Activated T-cell treated with anti-CD3 and anti-CD28 coated beads, Interleukin-2, amount 50 U/mL, for 48 hours (primary cell): ENCODE results near the gene TNC.

Experiments used
- DNase-seq, 2 experiments: peaks; one replicate each; pipeline ENCODE4 v3.0.0-alpha.2; 2020

TNC gene

DNA sequence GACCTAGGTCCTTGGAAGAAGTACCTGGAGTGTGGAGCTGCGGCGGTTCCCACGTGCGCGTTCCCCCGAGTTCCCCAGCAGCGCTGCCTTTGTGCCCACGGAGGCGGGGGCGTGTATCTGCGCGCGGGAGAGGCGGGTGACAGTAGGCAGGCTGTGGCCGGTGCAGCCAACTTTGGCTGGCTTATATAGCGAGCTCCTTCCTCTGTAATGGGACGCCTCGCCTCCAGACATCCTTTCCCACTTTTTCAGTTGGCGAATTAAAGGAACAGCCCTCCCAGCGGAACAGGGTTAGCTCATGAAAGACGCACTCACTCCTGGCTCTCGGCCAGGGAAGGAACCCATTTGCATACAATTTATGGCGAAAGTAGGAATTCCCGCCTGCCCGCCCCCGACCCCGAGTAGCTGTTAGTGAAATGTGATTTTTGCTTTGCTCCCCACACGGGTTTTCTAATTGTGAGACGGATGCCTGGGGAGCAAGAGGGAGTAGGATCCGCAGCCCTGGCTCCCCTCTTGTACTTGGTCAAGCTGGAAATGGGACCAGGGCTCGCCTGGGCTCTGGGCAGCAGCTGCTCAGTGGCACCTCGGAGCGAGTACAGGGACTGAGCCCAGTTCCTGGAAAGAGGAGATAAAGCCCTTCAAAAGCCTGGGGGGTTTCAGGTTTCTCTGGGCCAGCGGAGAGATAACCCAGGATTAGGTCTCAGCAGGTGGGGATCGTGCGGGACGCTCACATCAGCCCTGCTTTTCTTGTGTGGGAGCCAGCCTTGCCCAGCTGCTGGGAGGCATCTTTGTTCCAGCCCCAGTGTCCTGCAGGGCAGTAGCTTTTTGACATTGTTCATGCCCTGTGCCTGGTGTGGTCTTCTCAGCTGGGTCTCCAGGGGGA lies at the start of gene TNC:
TNC (minus strand) TSS at position 159 of the 880 bp plus-strand sequence. CDS start 27,139 bp downstream, outside the sequence.
- no peak for DNase-seq

DNA sequence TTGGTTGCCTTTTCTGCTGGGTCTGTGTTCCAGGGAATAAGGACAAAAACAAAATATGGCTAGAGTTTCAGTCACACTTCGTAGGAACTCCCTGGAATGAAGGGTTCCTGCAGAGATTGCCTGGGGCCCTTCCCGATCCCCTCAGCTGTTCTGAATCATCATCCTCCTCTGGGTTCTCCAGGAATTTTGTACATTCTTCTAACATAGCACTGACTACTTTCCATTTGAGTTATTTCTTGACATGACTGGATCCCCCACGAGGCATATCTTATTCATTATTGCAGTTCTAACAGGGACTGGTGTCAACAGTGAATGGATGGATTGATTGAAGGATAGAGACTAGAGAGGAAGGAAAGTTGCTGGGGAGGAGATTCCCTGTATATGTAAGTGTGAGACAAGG lies 49.2 kb upstream of the TNC start:
- no peak for DNase-seq

DNA sequence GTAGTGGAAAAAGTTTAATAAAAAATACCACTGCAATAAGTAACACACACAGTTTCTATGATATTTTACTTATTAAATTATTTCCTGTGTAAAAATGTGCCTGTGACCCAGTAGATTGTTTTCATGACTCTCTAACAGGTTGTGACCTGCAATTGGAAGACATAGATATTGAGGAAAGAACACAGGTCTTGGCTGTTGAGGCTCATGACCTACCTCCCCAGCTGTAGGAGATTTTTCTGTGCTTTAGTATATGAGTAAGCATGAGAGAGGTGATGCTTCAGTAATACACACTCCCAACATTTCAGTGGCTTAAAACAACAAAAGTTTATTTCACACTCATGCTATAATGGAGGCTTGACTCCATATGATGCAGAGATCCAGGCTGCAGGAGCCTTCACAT lies 47.3 kb upstream of the TNC start:
- DNase-seq: no peak

DNA sequence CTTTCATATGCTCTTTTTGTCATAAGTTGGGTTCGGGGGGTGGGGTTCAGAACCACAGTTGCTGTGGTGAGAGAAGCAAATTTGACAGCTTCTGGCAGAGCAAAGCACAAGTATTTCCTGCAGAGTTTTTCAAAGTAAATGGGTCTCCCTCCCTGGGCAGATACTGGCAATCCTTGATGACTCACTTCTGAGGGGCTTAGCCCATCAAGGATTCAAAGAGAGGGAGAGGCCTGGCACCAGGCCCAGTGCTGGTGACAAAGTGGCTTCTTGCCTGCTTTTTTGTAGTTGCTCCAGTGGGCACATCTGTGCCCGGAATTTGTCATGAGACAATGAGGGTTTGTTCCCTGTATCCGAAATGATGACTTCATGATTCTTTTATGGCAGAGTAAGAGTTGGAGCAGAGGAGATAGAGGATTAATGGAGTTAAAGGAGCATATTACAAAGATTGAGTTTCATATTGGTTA lies 46.6 kb upstream of the TNC start:
- DNase-seq: no peak

DNA sequence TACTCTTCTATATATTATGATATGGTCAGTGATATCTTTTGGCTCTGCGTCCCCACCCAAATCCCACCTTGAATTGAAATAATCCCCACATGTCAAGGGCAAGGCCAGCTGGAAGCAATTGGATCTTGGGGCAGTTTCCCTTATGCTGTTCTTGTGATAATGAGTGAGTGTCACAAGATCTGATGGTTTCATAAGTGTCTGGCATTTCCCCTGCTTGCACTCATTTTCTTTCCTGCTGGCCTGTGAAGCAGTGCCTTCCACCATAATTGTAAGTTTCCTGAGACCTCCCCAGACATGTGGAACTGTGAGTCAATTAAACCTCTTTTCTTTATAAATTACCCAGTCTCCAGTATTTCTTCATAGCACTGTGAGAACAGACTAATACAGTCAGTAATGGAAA lies 45.0 kb upstream of the TNC start:
- no peak for DNase-seq

DNA sequence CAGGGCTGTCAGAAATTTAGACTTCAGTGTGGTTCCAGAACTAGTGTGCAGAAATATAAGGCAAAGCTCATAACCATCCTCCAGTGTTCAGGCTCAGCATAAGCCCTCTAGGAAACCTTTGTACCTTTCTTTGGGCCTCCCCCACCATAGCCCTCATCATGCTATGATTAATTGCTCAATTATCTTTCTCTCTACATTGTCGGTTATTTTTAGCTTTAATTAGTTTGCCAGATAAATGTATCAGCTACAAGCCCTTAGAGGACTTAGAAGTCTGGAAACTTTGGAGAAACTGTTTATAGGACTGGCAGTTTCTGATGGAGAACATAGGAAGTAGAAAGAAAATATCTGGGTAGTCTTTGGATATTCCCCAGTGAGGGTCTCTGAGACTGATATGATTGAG lies 43.5 kb upstream of the TNC start:
- DNase-seq: no peak

DNA sequence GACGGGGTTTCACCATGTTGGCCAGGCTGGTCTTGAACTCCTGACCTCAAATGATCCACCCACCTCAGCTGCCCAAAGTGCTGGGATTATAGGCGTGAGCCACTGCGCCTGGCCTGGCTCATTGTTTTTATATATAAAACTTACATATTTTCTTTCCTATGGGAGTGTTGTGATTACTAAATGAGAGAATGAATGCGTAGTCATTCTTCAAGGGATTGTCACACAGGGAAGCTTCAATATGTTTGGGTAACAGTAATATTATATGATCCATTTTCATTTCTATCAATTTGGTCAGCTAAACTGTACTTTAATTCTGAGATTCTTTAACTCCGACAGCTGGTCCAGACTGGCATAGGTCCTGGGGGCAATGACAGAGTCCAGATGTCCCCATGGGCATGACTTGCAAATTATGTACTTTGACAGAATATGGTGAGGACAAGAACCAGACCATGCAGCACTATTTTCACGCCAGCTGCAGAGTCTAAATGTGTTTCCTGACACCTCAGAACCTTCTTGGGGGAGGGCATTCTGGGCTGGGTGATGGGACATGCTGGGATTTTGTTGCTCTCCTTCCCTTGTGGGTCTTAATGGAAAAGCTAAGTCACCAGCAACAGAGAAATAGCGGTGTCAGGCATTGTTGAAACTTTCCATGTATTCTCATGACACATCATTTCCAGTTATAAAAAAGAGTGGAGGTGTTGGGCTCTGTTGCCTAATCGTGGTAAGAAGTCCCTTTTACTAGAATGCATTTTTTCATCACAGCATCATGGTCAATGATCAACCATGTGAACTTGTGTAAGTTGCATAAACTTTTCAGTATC lies 40.9 kb upstream of the TNC start:
- no peak for DNase-seq

DNA sequence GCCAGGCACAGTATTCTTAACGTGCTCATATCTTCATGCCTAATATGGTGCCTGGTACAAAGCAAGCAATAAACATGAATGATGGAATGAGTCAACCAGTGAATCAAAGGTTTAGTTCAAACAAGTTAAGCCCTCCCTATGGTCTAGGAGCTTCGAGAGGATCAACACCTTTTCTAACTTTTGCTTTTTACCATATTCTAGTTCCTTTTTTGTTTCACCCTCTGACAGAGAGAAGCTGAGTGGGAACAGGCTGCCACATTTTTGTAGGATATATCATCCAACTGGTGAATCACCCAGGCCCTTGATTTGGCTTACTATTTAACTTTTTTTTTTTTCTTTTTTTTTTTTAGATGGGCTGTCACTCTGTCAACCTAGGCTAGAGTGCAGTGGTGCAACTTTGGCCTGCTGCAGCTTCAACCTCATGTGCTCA lies 39.3 kb upstream of the TNC start:
- no peak for DNase-seq

DNA sequence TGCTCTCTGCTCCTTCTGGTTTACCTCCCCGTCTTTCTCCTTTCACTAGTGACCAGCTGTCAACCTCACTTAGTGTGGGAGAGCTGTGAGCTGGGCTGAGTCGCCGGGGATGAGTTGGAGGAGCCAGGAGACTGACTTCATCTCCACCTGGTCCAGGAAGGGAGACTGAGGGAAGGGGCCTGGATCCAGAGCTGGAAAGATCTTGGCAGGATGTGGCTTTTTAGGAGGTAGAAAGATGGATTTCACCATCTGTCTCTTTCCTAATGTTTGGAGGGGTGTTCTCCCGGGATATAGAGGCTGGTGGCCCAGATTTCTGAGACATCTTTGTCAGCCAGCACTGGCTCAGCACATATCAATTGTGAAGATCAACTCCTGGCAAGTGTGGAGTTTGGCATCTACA lies 37.1 kb upstream of the TNC start:
- DNase-seq: no peak

DNA sequence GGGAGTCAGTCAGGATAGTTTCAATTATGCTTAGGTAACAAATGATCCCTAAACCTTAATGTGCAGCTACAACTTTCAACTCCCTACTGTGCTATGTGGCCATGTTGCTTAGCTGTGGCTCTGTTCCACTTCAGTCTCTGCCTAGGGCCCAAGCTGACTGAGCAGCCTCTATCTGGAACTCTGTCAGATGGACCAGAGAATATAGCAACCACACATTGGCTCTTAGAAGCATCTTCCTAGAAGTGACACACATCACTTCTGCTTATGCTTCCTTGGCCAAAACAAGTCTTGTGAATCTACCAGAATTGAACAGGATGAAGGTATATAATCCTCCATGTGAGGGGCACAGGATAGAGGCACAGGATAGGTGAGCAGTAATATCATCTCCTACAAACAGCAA lies 36.7 kb upstream of the TNC start:
- DNase-seq: no peak

DNA sequence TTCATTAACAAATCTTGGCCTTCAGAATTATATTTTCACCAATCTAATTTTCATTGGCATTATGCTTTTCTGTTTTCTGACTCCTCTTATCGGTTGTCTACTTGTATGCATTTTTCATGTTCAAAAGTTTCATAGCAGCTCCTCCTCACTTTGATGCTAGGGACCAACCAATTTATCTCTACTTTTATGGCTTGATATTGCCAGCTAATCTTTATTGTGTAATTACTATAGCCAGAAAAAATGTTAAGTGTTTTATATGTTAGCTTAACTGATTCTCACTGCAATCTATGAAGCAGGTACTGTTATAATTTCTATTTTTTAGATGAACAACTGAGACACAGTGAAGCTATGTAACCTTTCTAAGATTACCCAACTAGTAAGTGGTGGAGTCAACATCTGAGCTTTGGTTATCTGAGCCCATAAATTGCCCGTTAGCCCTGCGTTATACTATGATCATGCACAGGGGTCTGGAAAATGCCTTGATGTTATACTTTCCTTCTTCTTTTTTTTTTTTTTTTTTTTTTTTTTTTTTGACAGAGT lies 34.4 kb upstream of the TNC start:
- DNase-seq: no peak

DNA sequence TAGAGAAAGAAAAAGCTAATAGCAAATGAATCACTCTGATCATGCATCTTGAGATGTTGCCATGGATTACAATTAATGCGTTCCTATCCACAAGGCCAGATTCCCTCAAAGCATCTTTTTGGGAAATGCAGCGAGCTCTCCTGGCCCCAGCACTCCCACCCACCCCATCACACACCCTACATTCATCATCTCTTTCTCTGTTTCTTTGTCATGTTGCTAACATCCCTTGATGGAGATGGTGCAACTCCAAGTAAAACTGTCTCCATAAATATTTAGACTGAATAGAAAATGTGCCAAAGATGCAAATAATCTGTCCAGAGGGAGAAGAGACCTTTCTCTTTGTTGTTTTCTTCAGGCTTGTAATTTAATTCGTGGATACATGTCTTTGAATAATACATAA lies 30.8 kb upstream of the TNC start:
- no peak for DNase-seq

DNA sequence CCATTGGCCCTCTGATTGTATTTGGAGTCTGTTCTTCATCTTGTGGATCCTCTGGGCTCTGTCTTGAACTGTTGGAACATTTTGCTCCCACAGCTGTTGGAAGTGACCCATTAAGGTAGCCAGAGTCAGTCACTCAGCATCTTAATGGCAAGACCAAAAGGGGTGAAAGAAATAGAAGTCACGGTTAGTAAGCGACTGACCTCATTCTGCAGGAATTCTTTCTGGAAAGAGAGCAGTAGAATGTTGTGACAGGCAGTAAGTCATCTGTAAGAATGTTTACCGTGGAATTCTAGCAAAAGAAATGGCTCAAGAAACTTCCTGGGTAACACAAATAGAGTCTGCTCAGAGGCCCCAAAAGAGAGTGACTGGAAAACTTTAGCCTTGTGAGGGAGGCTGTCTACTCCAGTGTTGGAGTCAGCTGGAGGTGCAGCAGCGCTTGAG lies 28.6 kb upstream of the TNC start:
- no peak for DNase-seq

DNA sequence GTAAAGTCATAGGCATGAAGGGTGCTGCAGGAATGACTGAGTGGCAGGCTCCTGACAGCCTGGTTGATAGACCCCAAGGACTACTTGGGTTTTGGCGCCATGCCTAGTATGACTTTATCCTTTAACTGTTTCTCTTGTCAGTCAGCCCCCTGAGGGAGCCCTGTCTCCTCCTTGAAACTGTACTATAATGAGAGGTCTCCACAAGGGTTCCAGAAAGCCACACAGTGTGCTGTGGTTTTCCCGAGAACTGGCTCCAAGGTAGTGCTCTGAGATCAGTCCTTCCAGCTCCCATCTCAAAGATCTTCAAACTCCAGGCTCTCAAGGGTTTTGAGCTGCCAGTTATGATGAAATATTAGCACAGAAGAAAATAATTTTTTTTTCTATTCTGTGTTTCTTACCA lies 26.7 kb upstream of the TNC start:
- DNase-seq: no peak

DNA sequence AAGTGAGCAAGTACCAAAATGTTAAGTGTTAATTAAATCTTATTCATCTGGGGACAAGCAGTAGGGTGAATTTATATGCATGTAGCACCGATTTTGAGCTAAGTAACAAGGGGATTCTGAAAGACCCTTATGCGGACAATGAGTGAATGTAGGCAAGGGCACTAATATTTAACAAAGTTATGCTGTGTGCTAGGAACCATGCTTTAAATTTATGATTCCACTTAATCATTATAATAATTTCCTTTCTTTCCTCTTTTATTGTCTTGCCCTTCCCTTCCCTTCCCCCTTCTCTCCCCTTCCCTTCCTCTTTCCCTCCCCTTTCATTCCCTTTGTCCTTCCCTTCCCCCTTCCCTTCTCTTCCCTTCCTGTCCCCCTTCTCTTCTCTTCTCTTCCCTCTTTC lies 25.7 kb upstream of the TNC start:
- no peak for DNase-seq

DNA sequence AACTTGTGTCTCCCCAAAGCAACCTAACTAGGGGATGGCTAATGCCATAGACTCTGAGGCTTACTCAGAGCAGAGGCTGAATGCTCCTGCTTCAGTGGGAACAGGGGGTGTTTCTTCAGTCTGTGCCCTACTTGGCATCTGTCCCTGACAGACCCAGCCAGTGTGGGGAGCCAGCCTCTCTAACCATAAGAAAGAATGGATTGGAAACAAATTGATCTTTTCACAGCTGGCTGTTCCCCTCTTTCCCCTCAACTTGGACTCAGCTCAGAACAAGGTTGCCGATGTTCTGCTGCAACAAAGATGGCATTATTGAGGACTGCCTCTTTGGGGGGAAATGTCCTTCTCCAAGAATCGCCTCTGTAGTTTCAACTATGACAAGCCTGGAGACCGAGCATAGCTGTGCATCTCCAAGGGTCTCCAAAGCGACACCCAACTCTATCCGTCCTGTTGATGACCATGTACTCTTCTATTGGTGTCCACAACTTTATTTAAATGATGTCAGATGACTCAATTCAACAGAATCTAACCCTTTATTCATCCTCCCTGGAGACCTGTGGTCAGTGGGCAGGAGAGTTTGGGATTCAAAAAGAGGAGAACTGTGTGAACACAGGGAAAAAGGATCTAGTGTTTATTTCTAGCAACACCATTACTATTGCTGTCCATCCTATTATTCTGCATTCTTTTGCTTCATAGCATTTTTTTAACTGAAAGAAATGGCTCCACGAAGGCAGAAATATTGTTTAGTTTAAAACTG lies 24.7 kb upstream of the TNC start:
- DNase-seq: no peak

DNA sequence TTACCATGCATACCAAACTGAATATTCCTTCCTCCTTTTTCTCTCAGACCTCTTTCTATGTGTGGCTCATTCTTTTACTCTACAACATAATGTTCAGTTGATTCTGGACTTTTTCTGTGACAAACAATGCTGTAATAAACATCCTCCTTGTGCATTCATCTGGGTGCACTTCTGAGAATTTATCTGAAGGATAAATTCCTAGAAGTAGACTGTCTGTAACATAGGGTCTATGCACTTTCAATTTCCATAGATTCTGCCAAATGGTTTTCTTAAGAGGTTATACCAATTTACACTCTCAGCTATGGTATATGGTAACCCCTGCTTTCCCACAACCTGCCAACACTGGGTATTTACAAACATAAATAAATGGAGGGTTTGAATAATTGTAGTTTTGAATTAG lies 24.1 kb upstream of the TNC start:
- no peak for DNase-seq

DNA sequence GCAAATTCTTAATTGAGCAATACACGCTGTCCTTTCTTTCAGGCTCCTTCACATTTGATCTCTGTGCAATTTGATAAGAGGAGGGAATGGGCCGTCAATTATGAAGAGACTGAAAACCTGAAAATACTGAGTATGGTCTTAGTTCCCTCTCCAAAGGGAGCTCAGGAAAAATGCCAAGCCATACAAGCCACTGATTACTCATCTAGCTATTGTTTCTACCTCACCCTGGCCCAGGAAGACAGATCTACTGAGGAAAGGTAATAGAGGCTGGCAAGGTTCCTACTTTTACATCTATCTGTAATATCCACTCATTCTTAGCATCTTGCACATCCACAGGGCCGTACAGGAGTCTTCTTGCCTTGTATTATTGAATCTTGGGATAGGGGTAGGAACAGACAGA lies 23.7 kb upstream of the TNC start:
- no peak for DNase-seq

DNA sequence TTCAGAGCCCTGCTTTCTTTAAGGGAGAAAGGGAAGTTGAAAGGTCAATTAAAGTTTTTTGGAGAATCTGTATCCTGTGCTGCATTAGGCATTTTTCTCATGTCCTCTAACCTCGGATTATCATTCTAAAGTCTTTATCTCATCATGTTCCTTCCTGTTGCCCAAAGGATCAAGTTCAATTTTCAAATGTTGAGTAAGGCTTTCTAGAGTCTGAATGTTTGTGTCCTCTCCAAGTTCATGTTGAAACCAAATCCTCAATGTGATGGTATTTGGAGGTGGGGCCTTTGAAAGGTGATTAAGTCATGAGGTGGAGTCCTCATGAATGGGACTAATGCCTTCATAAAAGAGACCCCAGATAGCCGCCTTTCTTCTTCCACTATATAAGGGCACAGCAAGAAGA lies 20.2 kb upstream of the TNC start:
- DNase-seq: no peak

DNA sequence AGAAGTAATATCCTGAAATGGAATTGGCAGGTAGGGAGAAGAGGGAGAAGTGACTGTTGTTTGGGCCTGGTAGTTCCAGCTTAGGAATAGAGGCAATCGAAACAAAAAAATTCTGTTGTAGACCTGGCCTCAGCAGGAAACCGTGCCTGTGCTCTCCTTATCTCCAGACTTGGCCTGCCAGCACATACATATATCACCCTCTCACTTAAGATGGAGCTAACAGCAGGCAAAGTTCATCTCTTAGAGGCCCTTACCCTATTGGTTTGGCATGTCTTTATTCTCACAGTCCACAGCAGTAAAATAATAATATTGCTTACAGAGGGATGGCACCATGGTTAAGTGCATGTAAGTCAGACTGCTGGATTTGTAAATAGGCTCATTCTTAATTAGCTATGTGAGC lies 19.6 kb upstream of the TNC start:
- DNase-seq: no peak

DNA sequence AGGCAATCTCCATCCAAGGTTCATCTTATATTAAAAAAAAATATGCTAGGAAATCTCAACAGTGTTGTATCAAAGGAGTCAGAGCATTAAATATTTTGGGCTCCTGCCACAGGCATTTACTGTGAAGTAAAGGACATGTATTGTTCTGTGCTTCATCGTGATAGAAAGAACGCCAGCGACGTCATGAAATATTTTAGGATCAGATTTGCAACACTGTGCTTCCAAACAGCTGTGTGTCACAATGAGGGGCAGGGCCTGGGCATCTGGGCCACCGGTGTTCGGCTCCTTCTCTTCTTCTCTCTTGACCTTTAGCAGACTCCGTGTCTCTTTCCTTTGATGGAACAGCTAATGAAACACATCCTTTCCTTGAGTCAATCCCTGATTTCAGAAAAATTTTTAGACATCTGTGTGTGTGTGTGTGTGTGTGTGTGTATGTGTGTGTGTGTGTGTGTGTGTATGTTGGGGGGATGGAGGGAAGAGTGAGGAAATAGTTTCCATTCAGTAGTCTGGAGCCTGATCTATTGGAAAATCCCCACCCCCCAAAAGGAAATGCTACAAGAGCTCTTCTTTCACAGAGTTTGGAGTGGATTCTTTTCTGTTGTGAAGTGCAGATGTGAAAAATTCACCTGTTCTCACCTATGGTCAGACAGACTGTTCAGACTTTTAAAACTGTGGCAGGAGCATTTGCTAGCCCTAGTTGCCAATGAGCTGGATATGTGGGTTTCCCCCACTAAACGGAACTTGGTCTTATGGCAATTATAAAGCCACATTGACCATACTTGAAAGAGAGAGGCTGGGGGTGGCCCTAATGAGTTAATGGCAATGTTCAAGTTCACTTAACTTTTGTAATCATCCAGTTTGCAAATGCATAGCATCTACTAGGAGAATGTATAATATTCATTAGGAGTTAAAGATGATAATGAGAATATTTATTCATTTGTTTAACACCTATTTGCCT lies 18.1 kb upstream of the TNC start:
- DNase-seq: no peak

DNA sequence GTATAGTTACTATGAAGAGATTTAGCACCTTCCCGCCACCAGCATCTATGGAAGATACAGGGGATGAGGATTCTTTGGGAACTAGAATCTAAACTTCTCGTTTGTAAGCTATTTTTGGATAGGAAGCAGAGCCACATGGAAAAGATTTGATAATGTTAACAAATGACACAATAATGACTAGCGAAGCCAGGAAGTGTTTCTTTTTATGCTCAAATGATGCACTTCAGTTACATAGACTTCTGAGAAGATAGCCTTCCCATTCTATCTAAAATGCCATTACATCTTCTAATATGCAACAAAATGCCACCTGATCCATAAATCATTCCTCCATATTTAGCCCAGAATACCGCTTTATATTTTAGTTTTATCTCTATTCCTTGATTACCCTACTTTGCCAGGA lies 17.0 kb upstream of the TNC start:
- DNase-seq: no peak
